GM18861 (cell line): ENCODE measurements around the gene SNX25.

Experiments
- ATAC-seq: cut with Tn5 transposase; IDR thresholded peaks from one replicate; pipeline ENCODE4 v1.9.1; 2021; ENCODE audit not compliant: unreplicated experiment

Gene SNX25

DNA sequence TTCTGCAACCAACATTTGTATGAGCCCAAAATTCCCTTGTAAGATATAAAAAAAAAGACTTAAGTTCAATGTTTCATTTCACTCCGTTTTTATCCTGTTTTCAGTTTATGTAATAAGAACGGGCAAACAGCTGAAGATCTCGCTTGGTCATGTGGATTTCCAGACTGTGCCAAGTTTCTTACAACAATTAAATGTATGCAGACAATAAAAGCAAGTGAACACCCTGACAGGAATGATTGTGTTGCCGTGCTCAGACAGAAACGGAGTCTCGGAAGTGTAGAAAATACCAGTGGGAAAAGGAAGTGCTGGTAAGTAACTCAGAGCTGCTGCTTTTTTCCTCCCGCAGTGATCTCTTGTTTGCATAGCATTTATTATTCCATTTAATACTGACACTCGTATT, 190.1 kb downstream of the SNX25 start:
- no peak for ATAC-seq

- no peak for ATAC-seq
Observed at GRCh38 chr4:185404031-185404430, 194.6 kb downstream of the SNX25 start.

DNA sequence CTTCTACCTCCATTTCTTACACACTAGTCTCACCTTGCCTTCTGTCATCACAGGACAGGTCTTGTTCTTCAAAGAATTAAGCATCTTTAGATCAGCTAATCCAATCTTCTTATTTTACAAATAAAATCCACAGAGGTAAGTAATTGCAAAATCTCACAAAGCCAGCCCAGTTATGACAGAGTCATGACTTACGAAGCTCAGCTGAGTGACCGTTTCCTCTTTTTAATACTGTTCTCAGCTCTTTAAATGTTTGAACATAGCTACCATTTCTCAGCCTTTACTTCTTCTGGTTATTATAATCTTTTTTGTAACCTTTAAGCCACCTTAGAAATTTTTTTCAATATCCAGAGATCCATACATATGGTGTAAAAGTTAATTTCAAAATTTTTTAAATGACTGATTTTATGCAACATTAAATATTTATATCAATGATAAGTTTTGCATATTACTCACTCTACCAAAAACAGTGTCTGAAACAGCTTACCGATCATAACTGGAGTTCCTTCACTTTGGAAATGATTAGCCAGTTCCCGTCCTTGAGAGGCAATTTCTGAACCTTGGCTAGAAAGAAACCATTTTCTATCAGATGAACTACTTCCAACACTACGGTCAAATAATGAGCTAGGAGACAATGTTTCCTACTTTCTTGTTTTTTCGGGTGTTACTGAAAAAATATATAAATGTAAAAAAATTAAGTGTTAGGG, 196.1 kb downstream of the SNX25 start:
- ATAC-seq: peak; percentile 71

DNA sequence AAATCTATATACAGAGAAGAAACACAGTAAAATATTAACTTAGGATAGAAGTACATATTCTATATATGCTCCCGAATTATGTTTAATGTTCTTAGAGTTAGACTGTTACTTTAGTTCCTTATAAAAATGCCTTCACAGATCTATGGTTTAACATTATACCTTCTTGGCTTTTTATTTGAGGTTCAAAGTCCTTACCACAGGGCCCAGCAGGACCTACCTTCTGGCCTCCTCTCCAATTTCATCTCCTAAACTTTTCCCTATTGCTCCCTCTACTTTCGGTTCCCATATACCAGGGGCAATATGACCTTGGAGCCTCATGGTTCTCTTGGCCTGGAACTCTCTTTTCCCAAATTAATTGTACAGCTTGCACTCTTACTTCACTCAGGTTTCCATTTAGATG, 199.0 kb downstream of the SNX25 start:
- no peak for ATAC-seq

- ATAC-seq: no peak
Observed at GRCh38 chr4:185411849-185412248, 202.5 kb downstream of the SNX25 start.

DNA sequence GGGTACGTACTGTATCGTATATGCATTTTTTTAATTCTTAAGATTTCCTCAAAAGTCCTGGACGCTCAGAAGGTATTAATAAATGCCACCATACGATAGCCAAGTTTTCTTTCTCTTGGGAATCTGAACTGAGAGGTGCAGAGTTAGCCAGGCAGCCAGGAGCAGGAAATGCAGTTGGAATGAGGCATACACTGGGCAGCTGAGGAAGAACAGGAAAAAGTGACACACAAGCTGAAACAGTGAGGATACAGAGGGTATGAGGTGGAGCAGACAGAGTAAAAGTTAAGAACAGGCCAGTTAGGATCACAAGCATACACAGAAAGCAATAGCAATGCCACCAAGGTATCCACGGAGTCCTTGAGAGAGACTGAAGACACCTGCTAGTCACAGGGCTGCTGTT, 203.0 kb downstream of the SNX25 start:
- no peak for ATAC-seq
